Measurements from ENCODE around the gene NRXN3.

DNA sequence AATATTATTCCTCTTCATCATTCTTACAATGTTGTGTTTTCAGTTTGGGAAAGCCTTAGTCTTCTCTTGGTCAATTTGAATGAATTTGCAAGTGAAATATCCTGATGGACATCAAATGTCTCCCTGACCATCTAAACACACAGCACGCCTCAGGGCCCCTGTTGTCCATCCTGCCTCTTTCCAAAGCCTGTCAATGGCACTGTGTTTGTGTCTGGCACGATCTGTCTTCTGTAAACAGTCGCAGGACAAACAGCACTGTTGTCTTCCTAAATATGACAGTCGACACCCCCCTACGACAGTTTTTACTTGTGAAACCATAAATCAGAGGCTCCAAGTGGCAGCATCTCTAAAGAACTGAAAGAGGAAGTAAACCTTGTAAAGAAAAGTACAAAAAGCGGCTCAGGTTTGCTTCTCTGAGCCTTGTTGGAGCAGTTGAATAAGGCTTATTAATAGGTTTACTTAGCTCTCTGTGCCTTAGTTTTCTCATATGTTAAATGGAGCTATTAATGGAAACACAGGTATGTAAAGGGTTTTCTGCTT, 285.8 kb downstream of the NRXN3 start:
- TF ChIP-seq, protein P1, sequence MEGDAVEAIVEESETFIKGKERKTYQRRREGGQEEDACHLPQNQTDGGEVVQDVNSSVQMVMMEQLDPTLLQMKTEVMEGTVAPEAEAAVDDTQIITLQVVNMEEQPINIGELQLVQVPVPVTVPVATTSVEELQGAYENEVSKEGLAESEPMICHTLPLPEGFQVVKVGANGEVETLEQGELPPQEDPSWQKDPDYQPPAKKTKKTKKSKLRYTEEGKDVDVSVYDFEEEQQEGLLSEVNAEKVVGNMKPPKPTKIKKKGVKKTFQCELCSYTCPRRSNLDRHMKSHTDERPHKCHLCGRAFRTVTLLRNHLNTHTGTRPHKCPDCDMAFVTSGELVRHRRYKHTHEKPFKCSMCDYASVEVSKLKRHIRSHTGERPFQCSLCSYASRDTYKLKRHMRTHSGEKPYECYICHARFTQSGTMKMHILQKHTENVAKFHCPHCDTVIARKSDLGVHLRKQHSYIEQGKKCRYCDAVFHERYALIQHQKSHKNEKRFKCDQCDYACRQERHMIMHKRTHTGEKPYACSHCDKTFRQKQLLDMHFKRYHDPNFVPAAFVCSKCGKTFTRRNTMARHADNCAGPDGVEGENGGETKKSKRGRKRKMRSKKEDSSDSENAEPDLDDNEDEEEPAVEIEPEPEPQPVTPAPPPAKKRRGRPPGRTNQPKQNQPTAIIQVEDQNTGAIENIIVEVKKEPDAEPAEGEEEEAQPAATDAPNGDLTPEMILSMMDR (IDR thresholded peaks at IDR 0.05): no peak
- TF ChIP-seq POLR2AphosphoS5 (IDR thresholded peaks at IDR 0.05): no peak
- TF ChIP-seq POLR2A (IDR thresholded peaks at IDR 0.05): no peak
- no peak for TF ChIP-seq EP300 (IDR thresholded peaks at IDR 0.05)

All from stomach (tissue), 4 donors.